Neural cell (in vitro differentiated cells): Measurements from ENCODE around the gene PRELID1. TPM values are rescaled to one million over a fixed set of nuclear protein-coding genes. Genes with fewer than 3 reads are reported as not detected.

ENCODE experiments used
- H2AFZ ChIP-seq: fragments of 200-600, 300-800 bp; sonication (generic), shearing (Covaris generic); 2 replicates; pipeline ENCODE4 v1.6.0; 2014; ENCODE audit warnings: low read depth, mild to moderate bottlenecking, antibody characterized with exemption, low read length, moderate library complexity
- H3F3A ChIP-seq: fragments of 200-600 bp; shearing (Covaris generic); 2 replicates; pipeline ENCODE4 v1.6.1; 2016; ENCODE audit warnings: mild to moderate bottlenecking, moderate library complexity, mixed read lengths, antibody characterized with exemption, low read length; ENCODE audit not compliant: insufficient read depth, poor library complexity, severe bottlenecking
- H3K27ac ChIP-seq: fragments of 200-600, 300-800 bp; sonication (generic), shearing (Covaris generic); 2 replicates; pipeline ENCODE4 v1.5.1; 2014; ENCODE audit warnings: mild to moderate bottlenecking, low read length, moderate library complexity
- H3K27me3 ChIP-seq: fragments of 300-800, 200-600 bp; sonication (generic), shearing (Covaris generic); 2 replicates; pipeline ENCODE4 v1.6.0; 2014; ENCODE audit warnings: mild to moderate bottlenecking, low read depth, low read length, moderate library complexity; ENCODE audit not compliant: insufficient read depth
- H3K36me3 ChIP-seq: fragments of 300-800, 200-600 bp; sonication (generic), shearing (Covaris generic); 2 replicates; pipeline ENCODE4 v1.5.1; 2014; ENCODE audit warnings: mild to moderate bottlenecking, antibody characterized with exemption, low read length, moderate library complexity; ENCODE audit not compliant: insufficient read depth
- H3K4me2 ChIP-seq: fragments of 300-800, 200-600 bp; sonication (generic), shearing (Covaris generic); 2 replicates; pipeline ENCODE4 v1.6.0; 2014; ENCODE audit warnings: mild to moderate bottlenecking, low read length
- H3K4me3 ChIP-seq: fragments of 300-800, 200-600 bp; sonication (generic), shearing (Covaris generic); 2 replicates; pipeline ENCODE4 v1.5.1; 2014; ENCODE audit warnings: mild to moderate bottlenecking, low read length, moderate library complexity
- H3K79me2 ChIP-seq: fragments of 200-600 bp; shearing (Covaris generic); replicated peaks from 2 replicates; pipeline ENCODE4 v1.6.0; 2014; ENCODE audit warnings: mild to moderate bottlenecking, low read length, moderate library complexity; ENCODE audit not compliant: insufficient read depth
- H3K9ac ChIP-seq: fragments of 300-800, 200-600 bp; sonication (generic), shearing (Covaris generic); 2 replicates; pipeline ENCODE4 v1.6.1; 2016; ENCODE audit warnings: mild to moderate bottlenecking, low read length, mixed read lengths
- H3K9me2 ChIP-seq: fragments of 200-600 bp; shearing (Covaris generic); 2 replicates; pipeline ENCODE4 v1.6.1; 2016; ENCODE audit warnings: mild to moderate bottlenecking, low read length, mixed read lengths; ENCODE audit not compliant: insufficient read depth
- H3K9me3 ChIP-seq: fragments of 200-600, 300-800 bp; sonication (generic), shearing (Covaris generic); 2 replicates; pipeline ENCODE4 v1.6.1; 2016; ENCODE audit warnings: mild to moderate bottlenecking, mixed run types, low read length, moderate library complexity, mixed read lengths
- H4K20me1 ChIP-seq: fragments of 200-600 bp; shearing (Covaris generic); 2 replicates; pipeline ENCODE4 v1.6.1; 2016; ENCODE audit warnings: mild to moderate bottlenecking, mixed run types; ENCODE audit not compliant: insufficient read depth
- CTCF ChIP-seq: fragments of 450-650 bp; IDR thresholded peaks from 2 replicates; pipeline ENCODE4 v1.5.1; 2014; ENCODE audit warnings: antibody characterized with exemption, mild to moderate bottlenecking, moderate library complexity; ENCODE audit not compliant: poor library complexity, severe bottlenecking
- EP300 ChIP-seq: fragments of 450-650 bp; conservative IDR thresholded peaks from 2 replicates; pipeline ENCODE4 v1.6.1; 2014; ENCODE audit warnings: antibody characterized with exemption, mild to moderate bottlenecking, moderate library complexity; ENCODE audit not compliant: poor library complexity, severe bottlenecking
- EZH2 ChIP-seq: fragments of 200-600, 300-800 bp; shearing (Covaris generic), sonication (generic); IDR thresholded peaks from 2 replicates; pipeline ENCODE4 v1.6.1; 2014; ENCODE audit warnings: antibody characterized with exemption, low read length, borderline replicate concordance, mild to moderate bottlenecking; ENCODE audit not compliant: insufficient read depth, poor library complexity, severe bottlenecking
- MXI1 ChIP-seq: fragments of 450-650 bp; conservative IDR thresholded peaks from 2 replicates; pipeline ENCODE4 v1.6.1; 2014; ENCODE audit warnings: antibody characterized with exemption, mild to moderate bottlenecking; ENCODE audit not compliant: poor library complexity, severe bottlenecking
- POLR2AphosphoS5 ChIP-seq: IDR thresholded peaks from 2 replicates; pipeline ENCODE4 v1.6.1; 2012
- RAD21 ChIP-seq: fragments of 450-650 bp; conservative IDR thresholded peaks from 2 replicates; pipeline ENCODE4 v1.6.1; 2014; ENCODE audit warnings: antibody characterized with exemption, mild to moderate bottlenecking, moderate library complexity
- SMC3 ChIP-seq: fragments of 450-650 bp; conservative IDR thresholded peaks from 2 replicates; pipeline ENCODE4 v1.6.1; 2014; ENCODE audit warnings: antibody characterized with exemption, mild to moderate bottlenecking, moderate library complexity; ENCODE audit not compliant: poor library complexity
- TAF1 ChIP-seq: IDR thresholded peaks from 2 replicates; pipeline ENCODE4 v1.6.1; 2012; ENCODE audit warnings: low read depth
- polyA plus RNA-seq: library from polyadenylated mRNA; depleted of rRNA; stranded (reverse); fragments of >200 nt; gene quantifications from 2 replicates; pipeline ENCODE4 v1.2.3, GENCODE V29; 2014
- TF ChIP-seq, protein P1 (sequence below): IDR thresholded peaks from 2 replicates; pipeline ENCODE4 v1.6.1; 2012; ENCODE audit warnings: borderline replicate concordance

Gene PRELID1
- polyA plus RNA-seq, 1 donor from 2014 or later = 133 TPM

- Histone ChIP-seq H3K9me3 (no peaks in the 10 kb centered on the region), H3K4me3 (no peak overlapping the region), H3K4me2 (no peak overlapping the region), H3K9ac (no peak overlapping the region), H3K36me3 (no peaks in the 10 kb centered on the region), H2AFZ (no peak overlapping the region), H3K27ac (no peak overlapping the region), H4K20me1 (no peaks in the 10 kb centered on the region), H3K79me2 (peaks cover 14% of the 10 kb centered on the region), H3F3A (no peaks in the 10 kb centered on the region), H3K27me3 (no peaks in the 10 kb centered on the region), H3K9me2 (no peaks in the 10 kb centered on the region)
- no peak for TF ChIP-seq EZH2
Measured at GRCh38 chr5:177307544-177308363, 4.2 kb downstream of the PRELID1 start.

- TF ChIP-seq SMC3 = no peak
- TF ChIP-seq, protein P1, sequence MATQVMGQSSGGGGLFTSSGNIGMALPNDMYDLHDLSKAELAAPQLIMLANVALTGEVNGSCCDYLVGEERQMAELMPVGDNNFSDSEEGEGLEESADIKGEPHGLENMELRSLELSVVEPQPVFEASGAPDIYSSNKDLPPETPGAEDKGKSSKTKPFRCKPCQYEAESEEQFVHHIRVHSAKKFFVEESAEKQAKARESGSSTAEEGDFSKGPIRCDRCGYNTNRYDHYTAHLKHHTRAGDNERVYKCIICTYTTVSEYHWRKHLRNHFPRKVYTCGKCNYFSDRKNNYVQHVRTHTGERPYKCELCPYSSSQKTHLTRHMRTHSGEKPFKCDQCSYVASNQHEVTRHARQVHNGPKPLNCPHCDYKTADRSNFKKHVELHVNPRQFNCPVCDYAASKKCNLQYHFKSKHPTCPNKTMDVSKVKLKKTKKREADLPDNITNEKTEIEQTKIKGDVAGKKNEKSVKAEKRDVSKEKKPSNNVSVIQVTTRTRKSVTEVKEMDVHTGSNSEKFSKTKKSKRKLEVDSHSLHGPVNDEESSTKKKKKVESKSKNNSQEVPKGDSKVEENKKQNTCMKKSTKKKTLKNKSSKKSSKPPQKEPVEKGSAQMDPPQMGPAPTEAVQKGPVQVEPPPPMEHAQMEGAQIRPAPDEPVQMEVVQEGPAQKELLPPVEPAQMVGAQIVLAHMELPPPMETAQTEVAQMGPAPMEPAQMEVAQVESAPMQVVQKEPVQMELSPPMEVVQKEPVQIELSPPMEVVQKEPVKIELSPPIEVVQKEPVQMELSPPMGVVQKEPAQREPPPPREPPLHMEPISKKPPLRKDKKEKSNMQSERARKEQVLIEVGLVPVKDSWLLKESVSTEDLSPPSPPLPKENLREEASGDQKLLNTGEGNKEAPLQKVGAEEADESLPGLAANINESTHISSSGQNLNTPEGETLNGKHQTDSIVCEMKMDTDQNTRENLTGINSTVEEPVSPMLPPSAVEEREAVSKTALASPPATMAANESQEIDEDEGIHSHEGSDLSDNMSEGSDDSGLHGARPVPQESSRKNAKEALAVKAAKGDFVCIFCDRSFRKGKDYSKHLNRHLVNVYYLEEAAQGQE = no peak
- TF ChIP-seq CTCF = no peak
- no peak for TF ChIP-seq MXI1
- TF ChIP-seq POLR2AphosphoS5 = no peak
- no peak for TF ChIP-seq RAD21
- no peak for TF ChIP-seq TAF1
- no peak for TF ChIP-seq EP300
- TF ChIP-seq EZH2 = no peak
- H3K79me2 ChIP-seq = peaks cover 13% of the 10 kb centered on the region
Measured at GRCh38 chr5:177308740-177309139, 5.1 kb downstream of the PRELID1 start.

More at GRCh38 chr5:177308740-177309139, 5.1 kb downstream of the PRELID1 start:
- H3K27me3 ChIP-seq = no peaks in the 10 kb centered on the region
- no peak overlapping the region for H3K4me2 ChIP-seq
- no peaks in the 10 kb centered on the region for H3F3A ChIP-seq
- H3K9ac ChIP-seq = no peak overlapping the region
- no peak overlapping the region for H3K4me3 ChIP-seq
- H4K20me1 ChIP-seq = no peaks in the 10 kb centered on the region
- H3K36me3 ChIP-seq = no peaks in the 10 kb centered on the region
- H3K9me3 ChIP-seq = no peaks in the 10 kb centered on the region
- no peak overlapping the region for H2AFZ ChIP-seq
- H3K27ac ChIP-seq = no peak overlapping the region
- H3K9me2 ChIP-seq = no peaks in the 10 kb centered on the region
